ENCODE measurements around the gene CA5A. TPM values are rescaled to one million over a fixed set of nuclear protein-coding genes. Genes with fewer than 3 reads are reported as not detected.
"Not testable (repeated sequence)": the region's sequence is repeated elsewhere in the genome, so short reads cannot be mapped to it uniquely, and the experiment has no call there.

CA5A gene
- total RNA-seq, 1 donor from 2014 or later = not detected

GRCh38 chr16:87982581-87983041 lies 46.3 kb upstream of the CA5A start:
- Histone ChIP-seq H3K4me1 (no peaks in the 10 kb centered on the region), H3K9me3 (no peaks in the 10 kb centered on the region), H3K27me3 (no peaks in the 10 kb centered on the region), H3K27ac (no peak overlapping the region), H3K4me3 (no peak overlapping the region), H3K36me3 (peaks cover 13 to 26% of the 10 kb centered on the region in 2 donors)
- TF ChIP-seq CTCF (IDR thresholded peaks at IDR 0.05) = no peak
- peak in 1 of 2 donors; percentile 55 for DNase-seq (ENCODE audit: low spot score in 2 of 2)
- intact Hi-C loops (cut with DNase I) = loop anchor here (10.0 kb wide), 2 partner anchors 452 to 582 kb away; no protein-coding TSS in a partner anchor

DNA sequence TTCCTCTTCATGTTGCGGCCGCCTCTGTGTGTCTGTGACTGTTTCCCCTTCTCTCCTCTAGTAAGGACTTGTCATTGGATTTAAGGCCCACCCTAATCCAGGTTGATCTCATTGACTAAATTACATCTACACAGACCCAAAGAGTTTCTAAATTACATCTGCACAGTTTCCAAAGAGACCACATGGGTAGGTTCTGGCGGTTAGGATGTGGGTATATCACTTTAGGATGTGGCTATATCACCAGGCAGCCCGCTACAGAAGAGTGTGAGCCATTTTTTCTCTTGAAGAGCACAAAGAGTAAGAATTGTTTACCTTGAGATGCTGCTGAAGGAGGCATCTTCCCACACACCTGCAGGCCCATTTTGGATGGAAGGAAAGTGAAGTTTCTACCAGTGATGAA lies 45.0 kb upstream of the CA5A start:
- H3K27me3 ChIP-seq, H3K4me3 ChIP-seq, H3K27ac ChIP-seq, H3K9me3 ChIP-seq, H3K4me1 ChIP-seq: not testable (repeated sequence)
- intact Hi-C loops (cut with DNase I) = loop anchor here (10.0 kb wide), 2 partner anchors 453 to 583 kb away; no protein-coding TSS in a partner anchor
- peaks cover 13 to 26% of the 10 kb centered on the region in 2 donors for H3K36me3 ChIP-seq
- peak in 1 of 2 donors; percentile 52 for DNase-seq (ENCODE audit: low spot score in 2 of 2)

- not testable (repeated sequence) for H3K4me1 ChIP-seq, H3K27ac ChIP-seq, H3K27me3 ChIP-seq, H3K9me3 ChIP-seq, H3K4me3 ChIP-seq
- DNase-seq (ENCODE audit: low spot score in 2 of 2) = peak in 1 of 2 donors; percentile 45
- intact Hi-C loops (cut with DNase I) = loop anchor here (10.0 kb wide), 2 partner anchors 455 to 585 kb away; no protein-coding TSS in a partner anchor
- peaks cover 14 to 23% of the 10 kb centered on the region in 2 donors for H3K36me3 ChIP-seq
These were observed 43.7 kb upstream of the CA5A start for GRCh38 chr16:87979911-87980630.

DNA sequence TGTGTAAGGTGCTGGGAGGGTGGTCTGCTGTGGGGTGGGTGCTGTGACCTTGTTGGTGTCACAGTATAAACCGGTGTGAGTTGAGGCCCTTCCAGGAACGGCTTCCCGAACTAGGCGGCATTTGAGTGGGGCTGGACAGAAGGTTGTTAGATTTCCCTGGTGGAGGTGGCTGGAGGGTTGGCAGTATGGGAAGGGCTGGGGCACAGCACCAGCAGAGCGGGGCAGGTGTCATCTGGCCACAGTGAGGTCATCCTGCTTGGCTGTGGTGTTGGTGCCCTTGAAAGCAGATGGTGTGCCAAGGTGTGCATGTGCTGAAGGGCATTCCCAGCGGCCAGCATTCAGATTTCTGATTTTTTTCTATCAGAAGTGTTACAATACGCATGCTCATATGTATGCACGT lies 43.0 kb upstream of the CA5A start:
- intact Hi-C loops (cut with DNase I) = no loop called here
- no peaks in the 10 kb centered on the region for H3K4me1 ChIP-seq
- TF ChIP-seq CTCF (IDR thresholded peaks at IDR 0.05) = no peak
- H3K27ac ChIP-seq = no peak overlapping the region
- H3K4me3 ChIP-seq = no peak overlapping the region
- H3K36me3 ChIP-seq = peaks cover 9 to 16% of the 10 kb centered on the region in 2 donors
- no peaks in the 10 kb centered on the region for H3K27me3 ChIP-seq
- no peaks in the 10 kb centered on the region for H3K9me3 ChIP-seq
- peak in 1 of 2 donors; percentile 40 for DNase-seq (ENCODE audit: low spot score in 2 of 2)

GRCh38 chr16:87978127-87978526 lies 41.8 kb upstream of the CA5A start:
- Histone ChIP-seq H3K4me3 (no peak overlapping the region), H3K27me3 (no peaks in the 10 kb centered on the region), H3K4me1 (no peaks in the 10 kb centered on the region), H3K36me3 (peaks cover 5 to 12% of the 10 kb centered on the region in 2 donors), H3K9me3 (no peaks in the 10 kb centered on the region), H3K27ac (no peak overlapping the region)
- no peak for TF ChIP-seq CTCF (IDR thresholded peaks at IDR 0.05)
- no peak for DNase-seq (ENCODE audit: low spot score in 2 of 2)
- intact Hi-C loops (cut with DNase I) = no loop called here

- Histone ChIP-seq H3K27ac (peak overlapping the region; percentile 62 to 72), H3K27me3 (no peaks in the 10 kb centered on the region), H3K36me3 (peaks cover 5 to 7% of the 10 kb centered on the region in 2 donors), H3K9me3 (peaks cover 3 to 11% of the 10 kb centered on the region in 2 donors), H3K4me3 (peak overlapping the region in 1 of 2 donors; percentile 19), H3K4me1 (no peaks in the 10 kb centered on the region)
- intact Hi-C loops (cut with DNase I) = no loop called here
- TF ChIP-seq CTCF (IDR thresholded peaks at IDR 0.05) = no peak
- DNase-seq (ENCODE audit: low spot score in 2 of 2) = peak in 1 of 2 donors; percentile 69
These were observed 40.3 kb upstream of the CA5A start for GRCh38 chr16:87976665-87977064.
